Stimulated activated CD8-positive, alpha-beta memory T cell treated with anti-CD3 and anti-CD28 coated beads, Interleukin-4, amount 100 ng/mL, for 1 hour (primary cell): ENCODE data around the gene GRIK4.

Experiments
- DNase-seq, 2 donors: peaks; one replicate each; pipeline ENCODE4 v3.0.0-alpha.2; 2020; ENCODE audit warnings: low read depth in 2 of 2, low spot score in 1 of 2

GRIK4 gene

DNA sequence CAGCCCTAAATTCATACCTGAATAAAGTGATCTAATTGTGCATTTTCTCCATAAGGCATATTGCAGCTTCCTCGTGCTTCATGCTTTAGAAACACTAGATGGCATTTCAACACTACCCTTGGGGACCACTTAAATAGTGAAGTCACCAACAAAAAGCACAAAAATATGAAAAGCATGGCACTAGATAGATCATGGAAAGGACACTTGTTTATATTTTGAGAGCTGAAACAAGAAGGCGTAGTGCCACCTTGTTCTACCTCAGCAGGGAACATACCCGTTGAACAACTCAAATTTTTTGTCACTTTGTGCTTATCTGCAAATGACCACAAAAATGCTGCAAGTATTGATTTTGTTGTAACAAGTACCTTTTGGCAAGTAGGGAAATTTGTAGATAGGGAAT is 521.0 kb downstream of the GRIK4 start:
- DNase-seq: no peak

DNA sequence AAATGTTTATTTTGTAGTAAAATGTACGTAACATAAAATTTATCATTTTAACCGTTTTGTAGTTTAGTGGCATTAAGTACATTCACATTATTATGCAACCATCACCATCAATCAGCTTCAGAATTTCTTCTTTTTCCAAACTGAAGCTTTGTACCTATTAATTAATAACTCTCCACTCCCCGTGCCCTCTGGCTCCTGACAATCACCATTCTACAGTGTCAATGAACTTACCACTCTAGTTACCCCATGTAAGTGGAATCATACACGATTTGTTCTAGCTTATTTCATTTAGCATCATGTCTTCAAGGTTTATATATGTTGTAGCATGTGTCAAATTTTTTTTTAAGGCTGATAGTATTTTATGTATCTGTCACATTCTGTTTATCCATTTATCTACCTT is 522.1 kb downstream of the GRIK4 start:
- DNase-seq: no peak

DNA sequence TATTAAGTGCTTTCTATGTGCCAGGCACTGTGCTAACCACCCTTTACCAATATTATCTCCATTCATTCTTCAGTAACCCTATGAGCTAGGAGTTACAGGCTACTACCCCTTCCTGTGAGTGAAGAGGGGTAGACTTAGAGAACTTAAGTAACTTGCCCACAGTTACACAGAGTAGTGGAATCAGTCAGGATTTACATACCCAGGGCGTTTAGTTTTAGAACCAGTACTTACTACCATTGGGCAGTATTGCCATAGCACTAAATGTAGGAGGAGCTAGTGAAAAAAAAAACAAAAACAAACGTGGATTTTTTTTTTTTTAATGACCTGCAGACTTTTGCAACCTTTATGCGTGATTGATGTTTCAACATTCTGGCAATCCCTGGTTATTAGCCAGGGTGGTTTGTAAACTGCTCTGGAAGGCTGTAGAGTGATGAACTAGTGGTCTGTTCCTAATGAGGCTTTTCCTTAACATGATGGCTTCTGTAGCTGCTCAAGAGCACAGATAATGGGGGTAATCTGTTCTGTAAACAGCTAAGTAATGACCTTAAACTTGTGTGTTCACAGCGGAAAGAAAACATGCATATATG is 523.7 kb downstream of the GRIK4 start:
- no peak for DNase-seq

- no peak for DNase-seq
These were observed 524.2 kb downstream of the GRIK4 start for GRCh38 chr11:121035780-121036179.

DNA sequence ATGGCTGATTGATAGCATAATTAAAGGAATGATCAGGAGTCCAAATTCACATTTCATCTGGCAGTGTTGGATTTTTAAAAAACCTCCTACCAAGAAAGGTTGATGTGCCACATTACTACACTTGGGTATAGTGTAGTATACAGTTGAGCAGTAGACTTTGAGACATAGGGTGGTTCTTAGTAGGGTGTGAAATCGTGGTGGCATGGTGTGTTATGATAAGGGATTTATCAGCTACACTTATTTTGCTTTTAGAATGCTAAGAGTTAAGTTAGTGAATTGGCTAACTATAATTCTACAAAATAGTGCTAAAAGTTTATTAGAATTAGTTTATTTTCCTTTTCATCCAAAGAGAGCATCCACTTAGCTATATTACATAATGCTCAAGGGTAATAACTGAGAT is 525.5 kb downstream of the GRIK4 start:
- no peak for DNase-seq
